ENCODE measurements around the gene SH3RF3.

Gene SH3RF3

GRCh38 chr2:109164739-109165221 is 35.8 kb downstream of the SH3RF3 start:
- H3K79me2 ChIP-seq (ENCODE audit: insufficient read depth, low read depth): no peaks in the 10 kb centered on the region

DNA sequence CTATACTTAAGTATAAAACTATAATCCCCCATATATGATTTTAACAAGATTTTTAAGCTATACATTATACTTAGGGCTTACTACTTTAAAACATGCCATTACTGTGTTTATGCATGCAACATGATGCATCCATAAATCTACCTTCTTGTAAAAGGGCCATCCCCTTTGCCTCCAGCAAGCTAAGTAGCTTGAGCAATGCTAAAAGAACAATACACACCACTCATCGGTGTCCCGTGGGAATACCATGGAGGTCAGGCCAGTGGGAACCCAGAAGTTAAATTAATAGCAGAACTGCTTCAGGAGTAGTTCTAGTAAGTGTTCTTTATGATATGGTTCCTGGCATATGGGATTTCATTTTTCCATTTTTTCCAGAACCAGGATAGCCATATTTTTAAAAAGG is 37.8 kb downstream of the SH3RF3 start:
- no peaks in the 10 kb centered on the region for H3K79me2 ChIP-seq (ENCODE audit: insufficient read depth, low read depth)
- TF ChIP-seq, protein P1, sequence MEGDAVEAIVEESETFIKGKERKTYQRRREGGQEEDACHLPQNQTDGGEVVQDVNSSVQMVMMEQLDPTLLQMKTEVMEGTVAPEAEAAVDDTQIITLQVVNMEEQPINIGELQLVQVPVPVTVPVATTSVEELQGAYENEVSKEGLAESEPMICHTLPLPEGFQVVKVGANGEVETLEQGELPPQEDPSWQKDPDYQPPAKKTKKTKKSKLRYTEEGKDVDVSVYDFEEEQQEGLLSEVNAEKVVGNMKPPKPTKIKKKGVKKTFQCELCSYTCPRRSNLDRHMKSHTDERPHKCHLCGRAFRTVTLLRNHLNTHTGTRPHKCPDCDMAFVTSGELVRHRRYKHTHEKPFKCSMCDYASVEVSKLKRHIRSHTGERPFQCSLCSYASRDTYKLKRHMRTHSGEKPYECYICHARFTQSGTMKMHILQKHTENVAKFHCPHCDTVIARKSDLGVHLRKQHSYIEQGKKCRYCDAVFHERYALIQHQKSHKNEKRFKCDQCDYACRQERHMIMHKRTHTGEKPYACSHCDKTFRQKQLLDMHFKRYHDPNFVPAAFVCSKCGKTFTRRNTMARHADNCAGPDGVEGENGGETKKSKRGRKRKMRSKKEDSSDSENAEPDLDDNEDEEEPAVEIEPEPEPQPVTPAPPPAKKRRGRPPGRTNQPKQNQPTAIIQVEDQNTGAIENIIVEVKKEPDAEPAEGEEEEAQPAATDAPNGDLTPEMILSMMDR (conservative IDR thresholded peaks at IDR 0.05; ENCODE audit: low read depth, low read length): no peak
- H3K36me3 ChIP-seq (ENCODE audit: insufficient read depth): no peaks in the 10 kb centered on the region
- no peak overlapping the region for H3K4me3 ChIP-seq (IDR thresholded peaks at IDR 0.05; ENCODE audit: insufficient read depth, low read depth, low read length)
- H3K4me1 ChIP-seq (ENCODE audit: low read depth, poor library complexity, severe bottlenecking): peaks cover 4% of the 10 kb centered on the region
- no peak overlapping the region for H2AFZ ChIP-seq (ENCODE audit: low read depth)
- H3K27ac ChIP-seq: no peak overlapping the region
- H3K27me3 ChIP-seq (ENCODE audit: insufficient read depth, low read depth): no peaks in the 10 kb centered on the region
- H4K20me1 ChIP-seq (ENCODE audit: insufficient read depth): no peaks in the 10 kb centered on the region
- no peak overlapping the region for H3K9ac ChIP-seq
- H3K4me2 ChIP-seq: no peak overlapping the region

More at GRCh38 chr2:109164739-109165221, 35.8 kb downstream of the SH3RF3 start:
- Histone ChIP-seq H3K36me3 (ENCODE audit: insufficient read depth) (no peaks in the 10 kb centered on the region), H4K20me1 (ENCODE audit: insufficient read depth) (no peaks in the 10 kb centered on the region), H3K27me3 (ENCODE audit: insufficient read depth, low read depth) (no peaks in the 10 kb centered on the region), H3K27ac (no peak overlapping the region), H3K9ac (no peak overlapping the region), H3K4me2 (no peak overlapping the region), H3K4me1 (ENCODE audit: low read depth, poor library complexity, severe bottlenecking) (peaks cover 4% of the 10 kb centered on the region), H3K4me3 (IDR thresholded peaks at IDR 0.05; ENCODE audit: insufficient read depth, low read depth, low read length) (no peak overlapping the region), H2AFZ (ENCODE audit: low read depth) (no peak overlapping the region)
- TF ChIP-seq, protein P1 (conservative IDR thresholded peaks at IDR 0.05; ENCODE audit: low read depth, low read length): no peak

GRCh38 chr2:109168086-109168485 is 39.1 kb downstream of the SH3RF3 start:
- Histone ChIP-seq H3K36me3 (ENCODE audit: insufficient read depth) (no peaks in the 10 kb centered on the region), H3K27ac (no peak overlapping the region), H3K27me3 (ENCODE audit: insufficient read depth, low read depth) (no peaks in the 10 kb centered on the region), H4K20me1 (ENCODE audit: insufficient read depth) (no peaks in the 10 kb centered on the region), H3K4me1 (ENCODE audit: low read depth, poor library complexity, severe bottlenecking) (peaks cover 4% of the 10 kb centered on the region), H3K4me2 (no peak overlapping the region), H2AFZ (ENCODE audit: low read depth) (no peak overlapping the region), H3K9ac (no peak overlapping the region), H3K79me2 (ENCODE audit: insufficient read depth, low read depth) (no peaks in the 10 kb centered on the region), H3K4me3 (IDR thresholded peaks at IDR 0.05; ENCODE audit: insufficient read depth, low read depth, low read length) (no peak overlapping the region)
- TF ChIP-seq, protein P1 (conservative IDR thresholded peaks at IDR 0.05; ENCODE audit: low read depth, low read length): no peak

GRCh38 chr2:109168716-109169115 is 39.7 kb downstream of the SH3RF3 start:
- Histone ChIP-seq H3K79me2 (ENCODE audit: insufficient read depth, low read depth) (no peaks in the 10 kb centered on the region), H3K4me2 (no peak overlapping the region), H3K27ac (no peak overlapping the region)

More at GRCh38 chr2:109168716-109169115, 39.7 kb downstream of the SH3RF3 start:
- Histone ChIP-seq H4K20me1 (ENCODE audit: insufficient read depth) (no peaks in the 10 kb centered on the region), H2AFZ (ENCODE audit: low read depth) (no peak overlapping the region), H3K36me3 (ENCODE audit: insufficient read depth) (no peaks in the 10 kb centered on the region), H3K4me1 (ENCODE audit: low read depth, poor library complexity, severe bottlenecking) (peaks cover 3% of the 10 kb centered on the region), H3K27me3 (ENCODE audit: insufficient read depth, low read depth) (no peaks in the 10 kb centered on the region), H3K4me3 (IDR thresholded peaks at IDR 0.05; ENCODE audit: insufficient read depth, low read depth, low read length) (no peak overlapping the region), H3K9ac (no peak overlapping the region)
- TF ChIP-seq, protein P1 (conservative IDR thresholded peaks at IDR 0.05; ENCODE audit: low read depth, low read length): no peak

Measured in KMS-11 (cell line).